Keratinocyte (primary cell): ENCODE data around the gene BCAR3. TPM values are rescaled to one million over a fixed set of nuclear protein-coding genes. Genes with fewer than 3 reads are reported as not detected.

Experiments
- DNase-seq: peaks from one replicate; pipeline ENCODE4 v3.0.0-alpha.2; 2011; ENCODE audit warnings: low read depth, missing footprints, low spot score
- FAIRE-seq: peaks from 2 replicates; lab custom pipeline; 2011; peaks lifted over from hg19 to GRCh38; lab: Jason Lieb, UNC
- H2AFZ ChIP-seq: 2 replicates; pipeline ENCODE4 v1.6.0; 2012; ENCODE audit warnings: low read length, control low read depth, inconsistent platforms; ENCODE audit not compliant: control insufficient read depth
- H3K27ac ChIP-seq: 2 replicates; pipeline ENCODE4 v1.5.1; 2011; ENCODE audit warnings: low read length; ENCODE audit not compliant: control insufficient read depth, insufficient read depth
- H3K27me3 ChIP-seq: 3 replicates; pipeline ENCODE4 v1.6.0; 2011; ENCODE audit warnings: low read length; ENCODE audit not compliant: control insufficient read depth, insufficient read depth; ENCODE audit errors: extremely low read depth
- H3K36me3 ChIP-seq, 2 experiments: 2 replicates in 1 of 2; 3 replicates in 1 of 2; pipeline ENCODE4 v1.5.1; 2011; ENCODE audit warnings: low read length in 2 of 2, mild to moderate bottlenecking in 1 of 2; ENCODE audit not compliant: control insufficient read depth in 2 of 2, insufficient read depth in 2 of 2; ENCODE audit errors: extremely low read depth in 1 of 2
- H3K4me1 ChIP-seq: 3 replicates; pipeline ENCODE4 v1.5.1; 2011; ENCODE audit warnings: low read length; ENCODE audit not compliant: control insufficient read depth, insufficient read depth; ENCODE audit errors: extremely low read depth
- H3K4me2 ChIP-seq: 3 replicates; pipeline ENCODE4 v1.6.0; 2011; ENCODE audit warnings: low read depth, low read length; ENCODE audit not compliant: control insufficient read depth, insufficient read depth; ENCODE audit errors: extremely low read depth
- H3K4me3 ChIP-seq, 3 experiments: fragments of 200-600 bp in 1 of 3; sonication (generic) in 1 of 3; 2 replicates in 2 of 3; 3 replicates in 1 of 3; pipeline ENCODE4 v1.5.1; 2011 to 2016; ENCODE audit warnings: low read length in 3 of 3, mild to moderate bottlenecking in 3 of 3, control low read depth in 2 of 3, inconsistent platforms in 1 of 3, low read depth in 1 of 3, mixed read lengths in 1 of 3, mixed run types in 1 of 3, moderate library complexity in 1 of 3; ENCODE audit not compliant: control insufficient read depth in 2 of 3, insufficient read depth in 2 of 3; ENCODE audit errors: extremely low read depth in 1 of 3
- H3K79me2 ChIP-seq: 2 replicates; pipeline ENCODE4 v1.6.0; 2012; ENCODE audit warnings: low read length; ENCODE audit not compliant: control insufficient read depth, insufficient read depth
- H3K9ac ChIP-seq: 3 replicates; pipeline ENCODE4 v1.6.0; 2011; ENCODE audit warnings: low read length; ENCODE audit not compliant: control insufficient read depth, insufficient read depth; ENCODE audit errors: extremely low read depth
- H3K9me1 ChIP-seq: 3 replicates; pipeline ENCODE4 v1.6.0; 2011; ENCODE audit warnings: low read length; ENCODE audit not compliant: control insufficient read depth, insufficient read depth; ENCODE audit errors: extremely low read depth
- H3K9me3 ChIP-seq: 2 replicates; pipeline ENCODE4 v1.5.1; 2012; ENCODE audit warnings: low read depth, low read length; ENCODE audit not compliant: control insufficient read depth
- H4K20me1 ChIP-seq: 3 replicates; pipeline ENCODE4 v1.6.0; 2011; ENCODE audit warnings: low read length; ENCODE audit not compliant: control insufficient read depth, insufficient read depth; ENCODE audit errors: extremely low read depth
- CTCF ChIP-seq, 3 experiments: IDR thresholded peaks in 1 of 3; conservative IDR thresholded peaks in 1 of 3; optimal IDR thresholded peaks in 1 of 3; 2 replicates in 2 of 3; 3 replicates in 1 of 3; pipeline versions ENCODE3 to v1.5.1; 2011; ENCODE audit warnings: low read length in 3 of 3, mild to moderate bottlenecking in 3 of 3, moderate library complexity in 2 of 3, control low read depth in 1 of 3, inconsistent platforms in 1 of 3; ENCODE audit not compliant: insufficient read depth in 2 of 3; ENCODE audit errors: extremely low read depth in 1 of 3
- EZH2 ChIP-seq: IDR thresholded peaks from one replicate; pipeline ENCODE4 v1.6.1; 2012; ENCODE audit warnings: inconsistent platforms, mild to moderate bottlenecking, low read length, moderate library complexity
- dilution Hi-C: fragments of 300-500 bp; cut with MboI; formaldehyde crosslinking; loops from one replicate; pipeline ENCODE4 v1.7.0; 2020; ENCODE audit warnings: low sequenced_read_pairs; ENCODE audit not compliant: extremely low pct_ligation_motif_present
- polyA plus RNA-seq, 5 experiments: library from polyadenylated mRNA; depleted of rRNA in 3 of 5; stranded (reverse) in 3 of 5; stranded (forward) in 1 of 5; unstranded in 1 of 5; fragments of >200 nt; gene quantifications; 1 replicate in 1 of 5; 2 replicates in 3 of 5; 3 replicates in 1 of 5; pipeline versions ENCODE4 v1.2.1 to v1.2.3, GENCODE V29; 2011 to 2012; ENCODE audit warnings: missing spikeins in 2 of 5, low read depth in 1 of 5, low replicate concordance in 1 of 5

Gene BCAR3
- polyA plus RNA-seq, 1 donor (not counting 4 experiments of a cell fraction or from before 2014, with no cell fraction given), result 77.2 TPM

DNA sequence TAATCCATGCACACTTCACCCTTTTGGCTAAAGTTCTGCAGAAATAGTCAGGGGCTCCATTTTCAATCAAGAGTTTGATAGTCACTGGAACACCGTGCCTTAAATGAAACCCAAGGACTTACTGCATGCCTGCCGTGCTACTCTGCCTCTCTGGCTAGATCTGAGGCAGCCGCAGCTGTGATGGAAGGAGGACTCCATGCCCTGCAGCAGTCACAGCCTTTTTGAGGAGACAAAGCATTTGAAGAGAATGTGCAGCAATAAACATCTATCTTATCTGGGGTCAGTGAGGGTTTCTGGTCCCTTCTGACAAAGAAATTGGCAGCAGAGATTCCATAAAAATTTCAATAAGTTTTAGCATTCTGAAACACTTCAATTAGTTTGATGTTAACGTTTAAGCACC lies 78.0 kb downstream of the BCAR3 start:
- H3K9ac ChIP-seq, result no peak overlapping the region
- peaks cover 58% of the 10 kb centered on the region for H3K4me1 ChIP-seq
- H3K9me1 ChIP-seq, result peaks cover 24% of the 10 kb centered on the region
- H3K4me3 ChIP-seq, result no peak overlapping the region
- peaks cover 94% of the 10 kb centered on the region for H4K20me1 ChIP-seq
- DNase-seq (no peak), FAIRE-seq (no peak)
- H3K36me3 ChIP-seq, result peaks cover 15 to 34% of the 10 kb centered on the region in 2 experiments
- H3K9me3 ChIP-seq, result no peaks in the 10 kb centered on the region
- peaks cover 99% of the 10 kb centered on the region for H3K79me2 ChIP-seq
- no peak overlapping the region for H3K27ac ChIP-seq
- TF ChIP-seq EZH2, result no peak
- H3K4me2 ChIP-seq, result no peak overlapping the region
- no peaks in the 10 kb centered on the region for H3K27me3 ChIP-seq
- H2AFZ ChIP-seq, result no peak overlapping the region
- dilution Hi-C loops, result no loop called here

GRCh38 chr1:93603106-93603505 lies 78.5 kb downstream of the BCAR3 start:
- H3K4me1 ChIP-seq, result peaks cover 58% of the 10 kb centered on the region
- peaks cover 93% of the 10 kb centered on the region for H4K20me1 ChIP-seq
- no peak for FAIRE-seq
- peaks cover 99% of the 10 kb centered on the region for H3K79me2 ChIP-seq
- no peak overlapping the region for H3K4me2 ChIP-seq
- no peak for DNase-seq
- dilution Hi-C loops, result no loop called here
- TF ChIP-seq CTCF (optimal IDR thresholded peaks at IDR 0.05 in 1 of 3, IDR thresholded peaks at IDR 0.05 in 1 of 3, conservative IDR thresholded peaks at IDR 0.05 in 1 of 3; ENCODE audit: extremely low read depth in 1 of 3, insufficient read depth in 2 of 3, low read length in 3 of 3), result no peak
- TF ChIP-seq EZH2, result no peak
- peaks cover 15 to 35% of the 10 kb centered on the region in 2 experiments for H3K36me3 ChIP-seq
- H3K27ac ChIP-seq, result no peak overlapping the region
- no peak overlapping the region for H3K9ac ChIP-seq
- no peak overlapping the region for H3K4me3 ChIP-seq
- H2AFZ ChIP-seq, result no peak overlapping the region
- no peaks in the 10 kb centered on the region for H3K27me3 ChIP-seq
- no peaks in the 10 kb centered on the region for H3K9me3 ChIP-seq
- peaks cover 28% of the 10 kb centered on the region for H3K9me1 ChIP-seq

DNA sequence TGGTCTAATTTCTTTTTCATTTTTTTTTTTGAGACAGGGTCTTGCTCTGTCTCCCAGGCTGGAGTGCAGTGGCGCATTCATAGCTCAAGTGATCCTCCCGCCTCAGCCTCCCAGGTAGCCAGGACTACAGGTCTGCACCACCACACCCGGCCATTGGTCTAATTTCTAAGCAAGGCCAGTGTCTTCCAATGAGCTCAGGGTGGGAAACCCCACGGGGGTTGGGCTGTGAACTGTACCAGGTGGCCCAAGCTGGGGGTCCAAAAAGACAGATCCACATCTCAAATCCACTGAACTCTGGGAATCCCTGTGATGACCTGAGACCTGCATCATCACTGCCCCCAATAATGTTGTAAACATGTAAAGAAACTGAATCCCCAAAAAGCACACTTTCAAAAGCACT lies 79.5 kb downstream of the BCAR3 start:
- no peak overlapping the region for H3K9ac ChIP-seq
- peaks cover 58% of the 10 kb centered on the region for H3K4me1 ChIP-seq
- dilution Hi-C loops, result no loop called here
- H3K27ac ChIP-seq, result no peak overlapping the region
- H3K4me3 ChIP-seq, result no peak overlapping the region
- peaks cover 92% of the 10 kb centered on the region for H4K20me1 ChIP-seq
- no peak for DNase-seq
- H2AFZ ChIP-seq, result no peak overlapping the region
- H3K4me2 ChIP-seq, result no peak overlapping the region
- no peaks in the 10 kb centered on the region for H3K27me3 ChIP-seq
- no peaks in the 10 kb centered on the region for H3K9me3 ChIP-seq
- peaks cover 32% of the 10 kb centered on the region for H3K9me1 ChIP-seq
- FAIRE-seq, result no peak
- H3K79me2 ChIP-seq, result peaks cover 99% of the 10 kb centered on the region
- TF ChIP-seq EZH2 (no peak), CTCF (optimal IDR thresholded peaks at IDR 0.05 in 1 of 3, IDR thresholded peaks at IDR 0.05 in 1 of 3, conservative IDR thresholded peaks at IDR 0.05 in 1 of 3; ENCODE audit: extremely low read depth in 1 of 3, insufficient read depth in 2 of 3, low read length in 3 of 3) (no peak)
- H3K36me3 ChIP-seq, result peaks cover 15 to 35% of the 10 kb centered on the region in 2 experiments
